Sciatic nerve (tissue), 2 donors: ENCODE results near the gene DHX30. TPM values are rescaled to one million over a fixed set of nuclear protein-coding genes. Genes with fewer than 3 reads are reported as not detected.
"Not testable (repeated sequence)": the region's sequence is repeated elsewhere in the genome, so short reads cannot be mapped to it uniquely, and the experiment has no call there.

Experiments used
- ATAC-seq: fragments of 200-7000 bp; cut with Tn5 transposase; one replicate; pipeline ENCODE4 v1.9.1; 2020; ENCODE audit warnings: mild to moderate bottlenecking, moderate library complexity
- DNase-seq: peaks from one replicate; pipeline ENCODE4 v3.0.0-alpha.2; 2020; ENCODE audit warnings: low spot score
- intact Hi-C: fragments of 100-400 bp; cut with DNase I; formaldehyde crosslinking; loops from one replicate; pipeline ENCODE4 v1.14.2; 2022
- total RNA-seq: library from RNA; stranded (reverse); fragmentation: NEBNext Ultra II Directional; extraction: Animal tissue kit (Norgen Biotek cat#: 25700); gene quantifications from one replicate; pipeline ENCODE4 v1.2.1, GENCODE V29; 2021
- donor health status: DM: no; HTN: no; CAD: no.
- donor health status: DM: no; HTN: no; CAD: no.

DHX30 gene
- total RNA-seq, 1 donor from 2014 or later, result 57.2 TPM

GRCh38 chr3:47870702-47871260 lies 67.8 kb downstream of the DHX30 start:
- intact Hi-C loops, result no loop called here
- ATAC-seq (no peak), DNase-seq (no peak)

GRCh38 chr3:47871389-47871788 lies 68.5 kb downstream of the DHX30 start:
- intact Hi-C loops, result no loop called here
- ATAC-seq, result no peak
- no peak for DNase-seq

GRCh38 chr3:47872916-47873315 lies 70.0 kb downstream of the DHX30 start:
- ATAC-seq (no peak), DNase-seq (no peak)
- intact Hi-C loops, result no loop called here

GRCh38 chr3:47874438-47874837 lies 71.5 kb downstream of the DHX30 start:
- intact Hi-C loops, result no loop called here
- DNase-seq, result no peak
- ATAC-seq, result no peak

- intact Hi-C loops, result no loop called here
- DNase-seq, result no peak
- no peak for ATAC-seq
Observed at GRCh38 chr3:47874913-47875312, 72.0 kb downstream of the DHX30 start.

- intact Hi-C loops, result no loop called here
- DNase-seq, result no peak
- ATAC-seq, result no peak
Observed at GRCh38 chr3:47877290-47877689, 74.4 kb downstream of the DHX30 start.

- intact Hi-C loops, result no loop called here
- ATAC-seq (no peak), DNase-seq (no peak)
Observed at GRCh38 chr3:47877719-47878118, 74.8 kb downstream of the DHX30 start.

- no peak for ATAC-seq
- intact Hi-C loops, result no loop called here
Observed at GRCh38 chr3:47882338-47882737, 79.4 kb downstream of the DHX30 start.

GRCh38 chr3:47884603-47885002 lies 81.7 kb downstream of the DHX30 start:
- DNase-seq (no peak), ATAC-seq (no peak)
- intact Hi-C loops, result no loop called here

More at GRCh38 chr3:47882338-47882737, 79.4 kb downstream of the DHX30 start:
- no peak for DNase-seq

GRCh38 chr3:47885168-47885567 lies 82.2 kb downstream of the DHX30 start:
- intact Hi-C loops, result no loop called here
- DNase-seq (no peak), ATAC-seq (no peak)

- intact Hi-C loops, ATAC-seq: not testable (repeated sequence)
Observed at GRCh38 chr3:47887991-47888390, 85.1 kb downstream of the DHX30 start.

GRCh38 chr3:47888986-47889757 lies 86.2 kb downstream of the DHX30 start:
- ATAC-seq (no peak), DNase-seq (no peak)
- intact Hi-C loops, result no loop called here

More at GRCh38 chr3:47887991-47888390, 85.1 kb downstream of the DHX30 start:
- DNase-seq, result not testable (repeated sequence)

- DNase-seq, result no peak
- intact Hi-C loops, result no loop called here
- peak; percentile 51 for ATAC-seq
Observed at GRCh38 chr3:47890126-47890827, 87.3 kb downstream of the DHX30 start.

- intact Hi-C loops, result no loop called here
Observed at GRCh38 chr3:47890828-47891612, 88.1 kb downstream of the DHX30 start.

GRCh38 chr3:47891613-47892005 lies 88.7 kb downstream of the DHX30 start:
- DNase-seq (no peak), ATAC-seq (peak; percentile 29)
- intact Hi-C loops, result no loop called here

More at GRCh38 chr3:47890828-47891612, 88.1 kb downstream of the DHX30 start:
- DNase-seq (no peak), ATAC-seq (peak; percentile 91)

- DNase-seq (no peak), ATAC-seq (no peak)
- intact Hi-C loops, result no loop called here
Observed at GRCh38 chr3:47892286-47893040, 89.5 kb downstream of the DHX30 start.

GRCh38 chr3:47895241-47895640 lies 92.3 kb downstream of the DHX30 start:
- intact Hi-C loops, result no loop called here
- ATAC-seq (no peak), DNase-seq (no peak)

- ATAC-seq (no peak), DNase-seq (no peak)
- intact Hi-C loops, result no loop called here
Observed at GRCh38 chr3:47896736-47897135, 93.8 kb downstream of the DHX30 start.

- DNase-seq (no peak), ATAC-seq (no peak)
- intact Hi-C loops, result no loop called here
Observed at GRCh38 chr3:47897954-47898353, 95.0 kb downstream of the DHX30 start.
